Measurements from ENCODE around the gene FYB1.
A peak's percentile ranks its signal among the peaks of the same experiment; 100 is the strongest.
"Not testable (repeated sequence)": the region's sequence is repeated elsewhere in the genome, so short reads cannot be mapped to it uniquely, and the experiment has no call there.

Gene FYB1

DNA sequence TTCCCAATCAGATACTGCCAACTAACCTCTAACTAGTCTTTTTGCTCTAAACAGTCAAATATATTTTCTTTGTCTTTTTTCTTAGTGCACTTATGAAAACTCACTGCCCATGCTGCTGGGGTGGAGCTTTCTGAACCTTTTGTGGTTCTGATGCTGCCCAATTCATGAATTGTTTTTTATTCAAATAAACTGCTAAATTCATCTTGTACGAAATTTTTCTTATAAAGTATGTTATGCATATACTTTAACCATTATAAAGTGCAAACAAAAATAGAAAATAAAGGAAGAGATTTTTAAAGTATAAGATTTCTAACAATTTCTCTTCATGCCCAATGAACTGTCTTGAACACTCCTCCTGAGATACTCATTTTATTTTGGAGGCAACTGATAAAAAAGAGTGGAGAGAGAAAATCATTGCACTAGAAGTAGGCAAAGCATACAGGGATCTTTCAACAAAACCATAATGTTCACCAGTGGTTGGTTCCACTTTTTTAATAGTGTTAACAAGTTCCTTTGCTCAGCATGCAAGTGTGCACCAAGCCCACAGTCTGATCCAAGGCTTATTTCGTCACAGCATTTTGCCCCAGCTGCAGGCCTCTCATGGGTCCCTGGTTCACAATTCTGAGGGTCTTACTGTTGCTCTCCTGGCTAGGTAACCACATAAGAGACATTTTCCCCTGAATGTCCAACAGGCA is 6.2 kb upstream of the FYB1 start:
- DNase-seq, result no peak

- no peak for DNase-seq
These were observed 4.9 kb upstream of the FYB1 start for GRCh38 chr5:39224196-39224761.

DNA sequence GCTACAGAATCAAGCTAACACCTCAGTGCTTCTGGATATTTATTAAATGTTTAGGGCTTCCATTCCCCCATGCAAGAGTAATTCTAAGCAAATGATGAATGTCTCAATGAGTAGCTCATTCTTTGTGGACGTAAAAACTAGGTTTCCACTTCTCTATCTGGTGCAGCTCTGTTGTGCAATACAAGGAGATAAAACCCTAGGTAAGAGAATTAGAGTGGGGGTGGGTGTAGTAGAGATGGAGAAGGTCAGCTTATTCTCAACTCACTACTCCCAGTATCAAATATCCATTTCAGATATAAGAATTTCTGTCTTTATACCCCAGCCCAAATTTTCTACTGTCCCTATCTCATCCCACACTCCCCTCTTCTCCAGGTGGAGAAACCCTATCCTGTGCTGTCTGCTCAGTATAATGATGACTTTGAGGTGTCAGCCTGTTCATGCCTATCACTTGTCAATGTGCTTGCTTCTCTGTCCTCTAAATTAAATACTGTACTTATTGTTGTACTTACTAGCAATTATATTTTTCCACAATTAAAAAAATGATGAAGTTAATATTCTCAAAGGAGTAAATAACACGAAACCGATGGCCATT is 4.3 kb upstream of the FYB1 start:
- no peak for DNase-seq

- DNase-seq, result not testable (repeated sequence)
These were observed 2.3 kb upstream of the FYB1 start for GRCh38 chr5:39221671-39222070.

DNA sequence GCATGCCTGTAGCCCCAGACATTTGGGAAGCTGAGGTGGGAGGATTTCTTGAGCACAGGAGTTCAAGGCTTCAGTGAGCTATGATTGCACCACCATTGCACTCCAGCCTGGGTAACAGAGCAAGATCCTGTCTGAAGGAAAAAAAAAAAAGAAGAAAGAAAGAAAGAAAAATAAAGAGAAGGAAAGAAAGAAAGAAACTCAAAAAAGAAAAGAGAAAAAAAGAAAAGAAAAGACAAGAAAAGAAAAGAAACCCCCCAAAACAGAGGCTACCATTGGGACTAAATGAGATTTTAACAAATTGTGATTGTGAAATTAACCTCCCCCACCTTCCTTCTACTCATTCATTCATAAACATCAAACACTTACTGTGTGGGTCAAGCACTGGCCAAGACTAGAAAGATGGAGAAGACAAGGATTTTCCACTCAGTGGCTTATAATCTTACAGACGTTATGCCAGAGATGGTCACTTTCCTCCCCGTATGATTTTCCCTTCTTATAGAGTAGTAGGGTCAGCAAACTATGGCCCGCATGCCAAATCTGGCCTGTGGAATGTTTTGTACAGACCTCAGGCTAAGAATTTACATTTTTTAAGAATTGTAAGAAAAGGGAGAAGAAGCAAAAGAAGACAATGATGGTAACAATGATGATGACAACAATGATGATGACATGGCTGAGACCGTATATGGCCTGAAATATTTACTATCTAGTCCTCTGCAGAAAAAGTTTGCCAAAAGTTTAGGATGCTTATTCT is 1.1 kb upstream of the FYB1 start:
- DNase-seq, result no peak

DNA sequence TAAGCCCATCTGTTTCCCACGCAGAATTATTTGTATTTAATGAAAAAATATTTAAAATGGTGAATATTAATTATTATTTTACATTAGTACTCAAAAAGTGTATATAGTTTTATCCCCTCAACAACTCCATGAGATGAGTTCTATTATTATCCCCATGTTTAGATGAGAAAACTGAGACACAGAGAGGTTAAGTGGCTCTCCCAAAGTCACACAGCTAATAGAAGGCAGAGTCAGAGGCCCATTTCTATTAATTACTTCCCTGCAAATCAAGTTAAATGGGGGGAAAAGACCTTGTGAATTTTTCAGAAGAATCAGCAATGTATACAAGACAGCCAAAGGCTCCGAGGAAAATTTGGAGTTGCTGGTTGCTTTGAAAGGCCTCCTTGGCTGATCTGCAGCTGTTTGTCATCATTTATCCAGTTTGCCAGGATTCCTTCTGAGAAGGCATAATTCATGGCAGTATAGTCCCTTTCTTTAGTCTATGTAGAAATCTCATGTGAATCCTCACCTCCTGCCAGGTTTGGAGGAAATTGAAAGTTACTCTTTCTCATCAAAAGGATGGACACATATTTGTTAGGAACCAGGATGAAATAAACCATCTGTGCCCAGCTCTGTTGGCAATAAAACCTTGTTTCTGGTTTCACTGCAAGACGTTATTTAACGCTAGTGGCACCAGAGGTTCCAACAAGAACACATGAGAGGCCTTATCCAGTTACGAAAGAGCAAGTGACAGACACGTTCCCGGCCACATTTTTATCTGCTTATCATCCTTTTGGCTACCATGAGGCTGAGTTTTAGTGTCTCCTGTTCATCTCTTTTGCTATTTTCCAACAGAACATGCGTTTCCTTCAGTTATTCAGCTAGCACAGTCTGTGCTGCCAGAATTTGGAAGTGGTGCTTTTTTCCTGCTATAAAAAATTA is 621 bp downstream of the FYB1 start:
- no peak for DNase-seq

DNA sequence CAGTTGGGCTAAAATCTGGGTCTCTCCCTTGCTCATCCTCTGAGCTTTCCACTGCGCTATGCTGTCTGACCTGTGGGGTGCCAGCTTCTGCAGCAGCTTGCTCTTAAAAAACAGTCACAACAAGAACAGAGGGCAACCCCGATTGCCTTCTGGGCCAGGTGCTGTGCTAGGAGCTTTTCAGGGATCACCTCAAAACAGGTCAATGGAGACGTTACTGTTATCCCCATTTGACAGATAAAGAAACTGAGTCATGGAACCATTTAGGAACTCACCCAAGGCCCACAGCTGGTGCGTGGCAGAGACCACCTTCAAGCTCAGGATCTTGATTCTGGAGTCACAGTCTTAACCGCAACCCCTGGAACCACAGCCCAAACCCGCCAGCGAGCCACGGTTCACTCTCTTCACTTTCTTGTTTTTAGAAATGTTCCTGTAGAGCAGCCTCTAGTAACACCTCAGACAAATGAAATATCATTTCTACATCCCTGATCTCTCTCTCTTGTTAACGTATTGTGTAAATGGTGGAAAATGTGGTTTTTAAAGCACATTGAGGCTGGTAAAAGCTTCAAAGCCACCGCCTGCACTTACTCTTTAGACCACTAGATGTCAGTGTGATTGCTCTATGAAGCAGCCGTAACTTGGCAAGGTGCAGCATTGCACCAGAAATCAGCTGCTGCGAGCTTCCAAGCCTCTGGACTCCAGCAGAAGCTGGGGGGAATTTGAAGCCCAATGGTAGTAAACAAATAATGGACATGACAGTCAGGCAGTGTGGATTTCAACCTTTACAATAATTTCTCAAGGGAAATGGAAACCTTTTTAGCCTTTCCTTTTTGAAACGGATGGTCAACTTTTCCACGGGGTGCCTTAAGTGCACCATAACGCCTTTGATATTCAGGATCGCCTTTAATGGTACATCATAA is 1.7 kb downstream of the FYB1 start:
- DNase-seq, result peak; percentile 71

GRCh38 chr5:39216631-39217030 is 2.7 kb downstream of the FYB1 start:
- DNase-seq, result no peak

DNA sequence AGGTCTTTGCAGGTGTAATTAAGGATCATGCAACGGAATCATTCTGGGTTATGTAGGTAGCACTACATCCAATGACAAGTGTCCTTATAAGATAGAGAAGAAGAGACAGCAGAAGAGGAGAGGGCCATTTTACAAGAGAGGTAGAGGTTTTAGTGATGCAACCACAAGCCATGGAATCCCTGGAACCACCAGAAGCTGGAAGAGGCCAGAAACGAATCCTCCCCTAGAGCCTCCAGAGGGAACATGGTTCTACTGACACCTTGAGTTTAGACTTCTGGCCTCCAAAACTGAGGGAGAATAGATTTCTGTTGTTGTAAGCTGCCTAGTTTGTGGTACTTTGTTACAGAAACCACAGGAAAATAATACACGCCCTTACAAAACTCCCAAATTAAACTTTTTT is 3.5 kb downstream of the FYB1 start:
- DNase-seq, result no peak

- DNase-seq, result no peak
These were observed 4.3 kb downstream of the FYB1 start for GRCh38 chr5:39214912-39215709.

DNA sequence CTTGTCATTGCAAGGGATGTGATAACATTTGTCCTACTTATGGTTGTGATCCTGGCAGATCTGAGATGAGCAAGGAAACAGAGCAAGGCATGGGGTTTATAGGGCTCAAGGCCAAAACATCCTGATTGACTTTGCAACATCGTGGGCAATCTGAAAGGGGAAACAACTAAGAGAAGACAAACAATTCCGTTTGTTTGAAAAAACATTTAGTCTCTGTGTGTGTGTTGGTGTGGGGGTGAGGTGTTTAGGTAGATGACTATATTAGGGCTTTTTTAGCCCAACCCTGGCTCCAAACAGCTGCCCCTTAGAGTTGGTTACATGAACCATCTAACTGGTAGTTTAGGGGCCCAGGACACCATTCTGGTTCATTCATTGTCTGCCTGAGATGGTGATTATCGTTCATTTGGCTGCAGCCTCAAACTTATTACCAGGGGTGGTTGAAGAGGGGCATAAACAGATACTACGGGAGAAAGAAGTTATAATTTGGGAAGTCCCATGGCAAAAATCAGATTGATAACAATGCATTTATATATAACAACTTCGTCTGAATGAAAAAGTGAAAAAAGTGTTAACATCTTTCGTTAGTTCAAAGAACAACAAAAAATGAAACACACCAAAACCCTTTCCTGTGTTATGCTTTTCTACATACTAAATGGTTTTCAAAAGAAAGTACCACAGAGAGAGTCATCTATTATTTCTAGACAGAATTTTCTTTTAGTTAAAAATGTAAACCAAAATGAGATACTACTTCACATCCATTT is 5.7 kb downstream of the FYB1 start:
- no peak for DNase-seq

GRCh38 chr5:39211773-39212172 is 7.6 kb downstream of the FYB1 start:
- DNase-seq, result no peak

DNA sequence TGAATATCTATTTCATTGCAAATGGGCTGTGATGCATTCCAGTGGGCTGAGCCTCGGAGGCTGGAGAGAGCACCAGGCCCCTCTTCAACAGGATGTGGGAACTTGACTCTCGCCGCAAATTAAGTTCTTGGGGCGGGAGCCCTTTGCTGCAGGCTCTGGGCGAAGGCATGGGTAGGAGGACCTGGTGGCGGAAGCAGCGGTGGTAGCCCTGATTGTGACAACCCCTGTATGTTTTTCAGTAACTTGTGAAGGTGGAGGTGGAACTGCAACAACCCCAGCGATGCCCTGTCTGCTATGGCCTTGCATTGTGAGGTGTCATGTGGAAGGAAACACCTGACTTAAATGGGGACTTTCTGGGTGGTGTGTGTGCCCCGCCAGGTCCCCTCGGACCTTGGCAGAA is 9.4 kb downstream of the FYB1 start:
- no peak for DNase-seq

DNA sequence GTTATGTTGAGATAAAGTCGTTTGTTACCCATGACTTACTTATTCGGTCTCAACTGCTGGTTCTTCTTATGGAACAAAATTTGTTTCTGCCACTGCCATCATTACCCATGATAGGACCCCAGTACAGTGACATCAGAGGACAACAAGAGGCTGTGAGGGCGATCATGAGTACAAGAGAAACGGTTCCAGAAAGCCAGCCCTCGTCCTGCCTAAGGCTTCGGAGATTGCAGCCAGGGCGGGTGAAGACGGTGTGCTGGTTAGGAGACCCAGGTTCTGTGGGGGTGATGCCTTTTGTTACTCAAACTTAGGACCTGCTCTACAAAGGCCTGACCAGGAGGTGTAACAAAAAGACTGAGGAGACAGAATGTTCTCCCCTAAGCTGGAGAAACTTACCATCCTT is 10.9 kb downstream of the FYB1 start:
- DNase-seq, result no peak

DNA sequence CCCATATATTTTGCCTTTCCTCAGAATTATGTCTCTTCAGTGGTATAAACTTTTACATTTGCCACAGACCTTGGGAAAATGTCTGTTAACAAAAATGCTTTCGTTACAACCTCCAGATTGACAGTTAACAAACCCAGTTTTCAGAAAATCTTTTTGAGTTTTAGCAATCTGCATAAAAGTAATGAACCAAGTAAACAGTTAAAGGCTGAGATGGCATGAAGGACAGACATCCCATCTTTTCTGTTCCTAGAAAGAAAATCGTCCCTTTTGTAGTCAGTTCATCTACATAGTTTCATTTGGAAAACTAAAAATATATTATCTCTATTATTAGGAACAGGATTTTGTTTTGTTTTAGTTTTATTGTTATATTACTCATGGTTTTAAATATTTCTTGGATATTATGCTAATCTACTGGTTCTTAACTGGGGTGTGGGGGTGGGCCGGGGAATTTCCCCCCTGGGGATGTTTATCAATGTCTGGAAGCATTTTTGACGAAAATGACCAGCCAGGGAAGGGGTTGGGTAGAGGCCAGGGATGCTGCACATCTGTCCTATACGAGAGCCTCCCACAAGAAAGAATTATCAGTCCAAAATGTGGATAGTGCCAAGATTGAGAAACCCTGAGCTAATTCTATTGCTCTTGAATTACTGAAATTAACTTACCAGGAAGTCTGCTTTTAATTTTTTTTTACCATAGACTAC is 11.9 kb downstream of the FYB1 start:
- DNase-seq, result no peak

GRCh38 chr5:39206630-39207321 is 12.6 kb downstream of the FYB1 start:
- DNase-seq, result no peak

GRCh38 chr5:39205550-39205949 is 13.8 kb downstream of the FYB1 start:
- DNase-seq, result no peak

DNA sequence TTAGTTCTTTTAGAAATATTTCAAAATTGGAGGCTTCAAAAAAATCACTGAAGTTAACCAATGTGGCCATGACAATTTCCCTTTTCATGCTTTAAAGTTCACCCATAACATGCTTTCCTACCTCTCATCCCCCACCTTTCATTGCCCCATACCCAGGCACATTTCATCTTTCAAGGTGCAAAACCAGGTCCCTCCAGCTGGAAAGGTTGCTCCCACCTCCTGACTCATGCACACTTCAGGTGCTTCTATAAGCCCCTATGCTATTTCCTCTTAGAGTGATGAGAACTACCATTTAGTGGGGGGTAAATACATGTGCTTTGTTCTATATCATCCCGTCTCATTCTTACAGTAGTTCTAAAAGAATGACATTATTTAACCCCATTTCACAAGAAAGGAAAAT is 15.4 kb downstream of the FYB1 start:
- no peak for DNase-seq

Measured in retina (tissue), 1 donor.